MCF 10A (cell line): ENCODE results near the gene PDCD1LG2. TPM values are rescaled to one million over a fixed set of nuclear protein-coding genes. Genes with fewer than 3 reads are reported as not detected.

Source experiments
- BruUV-seq: library from RNA; stranded (reverse); fragments of 400-500 nt; replicated peaks from 2 replicates; lab custom pipeline; 2021; lab: Mats Ljungman, UMichigan
- CTCF ChIA-PET: fragments of 300-600 bp; sonication (Branson Sonifier 250); formaldehyde crosslinking; extraction: SDS; loops from one replicate; lab custom pipeline; 2021; ENCODE audit warnings: antibody characterized with exemption, inconsistent platforms; lab: Yijun Ruan, JAX
- POLR2A ChIA-PET: fragments of 300-600, 350-650 bp; sonication (Branson Sonifier 250); formaldehyde crosslinking; extraction: SDS; loops from one replicate; lab custom pipeline; 2020; ENCODE audit warnings: antibody characterized with exemption, inconsistent platforms; lab: Yijun Ruan, JAX
- DNase-seq: peaks from one replicate; pipeline ENCODE4 v3.0.0-alpha.2; 2018; ENCODE audit not compliant: unreplicated experiment
- H3K27ac Mint-ChIP-seq: one replicate; pipeline ENCODE4 v1.8.0; 2022; ENCODE audit warnings: mild to moderate bottlenecking, low read depth, mixed read lengths; ENCODE audit not compliant: unreplicated experiment
- H3K27me3 Mint-ChIP-seq: one replicate; pipeline ENCODE4 v1.8.0; 2022; ENCODE audit warnings: mixed read lengths; ENCODE audit not compliant: insufficient read depth, unreplicated experiment
- H3K36me3 Mint-ChIP-seq: one replicate; pipeline ENCODE4 v1.8.0; 2022; ENCODE audit warnings: mild to moderate bottlenecking, moderate library complexity, mixed read lengths; ENCODE audit not compliant: insufficient read depth, unreplicated experiment
- H3K4me1 Mint-ChIP-seq: one replicate; pipeline ENCODE4 v1.8.0; 2022; ENCODE audit warnings: mixed read lengths; ENCODE audit not compliant: insufficient read depth, unreplicated experiment
- H3K4me3 Mint-ChIP-seq: one replicate; pipeline ENCODE4 v1.8.0; 2022; ENCODE audit warnings: mild to moderate bottlenecking, moderate library complexity, mixed read lengths; ENCODE audit not compliant: unreplicated experiment
- H3K9me3 Mint-ChIP-seq: one replicate; pipeline ENCODE4 v1.8.0; 2022; ENCODE audit warnings: mixed read lengths; ENCODE audit not compliant: unreplicated experiment
- CTCF ChIP-seq: fragments of 200-600 bp; IDR thresholded peaks from one replicate; pipeline ENCODE4 v1.8.0; 2022; ENCODE audit warnings: antibody characterized with exemption, mild to moderate bottlenecking; ENCODE audit not compliant: unreplicated experiment
- intact Hi-C: fragments of 100-400 bp; cut with micrococcal nuclease; formaldehyde crosslinking; loops from 2 replicates; pipeline ENCODE4 v1.14.1; 2022
- total RNA-seq: library from RNA; stranded (reverse); gene quantifications from 2 replicates; pipeline ENCODE4 v1.2.3, GENCODE V29; 2022

PDCD1LG2 gene
- total RNA-seq, 1 experiment from 2014 or later: 1.8 TPM

- peaks cover 39% of the 10 kb centered on the region for H3K4me1 Mint-ChIP-seq
- H3K27ac Mint-ChIP-seq: no peak overlapping the region
- H3K27me3 Mint-ChIP-seq: no peaks in the 10 kb centered on the region
- BruUV-seq: no TSS peak
- POLR2A ChIA-PET: no interaction called here
- intact Hi-C loops: loop anchor here (5.0 kb wide), 1 partner anchor 38 kb away; no protein-coding TSS in a partner anchor
- TF ChIP-seq CTCF: no peak
- no peaks in the 10 kb centered on the region for H3K36me3 Mint-ChIP-seq
- no peaks in the 10 kb centered on the region for H3K9me3 Mint-ChIP-seq
- DNase-seq: no peak
- H3K4me3 Mint-ChIP-seq: no peak overlapping the region
- CTCF ChIA-PET: no interaction called here
These were observed 3.8 kb downstream of the PDCD1LG2 start for GRCh38 chr9:5513966-5514616.

DNA sequence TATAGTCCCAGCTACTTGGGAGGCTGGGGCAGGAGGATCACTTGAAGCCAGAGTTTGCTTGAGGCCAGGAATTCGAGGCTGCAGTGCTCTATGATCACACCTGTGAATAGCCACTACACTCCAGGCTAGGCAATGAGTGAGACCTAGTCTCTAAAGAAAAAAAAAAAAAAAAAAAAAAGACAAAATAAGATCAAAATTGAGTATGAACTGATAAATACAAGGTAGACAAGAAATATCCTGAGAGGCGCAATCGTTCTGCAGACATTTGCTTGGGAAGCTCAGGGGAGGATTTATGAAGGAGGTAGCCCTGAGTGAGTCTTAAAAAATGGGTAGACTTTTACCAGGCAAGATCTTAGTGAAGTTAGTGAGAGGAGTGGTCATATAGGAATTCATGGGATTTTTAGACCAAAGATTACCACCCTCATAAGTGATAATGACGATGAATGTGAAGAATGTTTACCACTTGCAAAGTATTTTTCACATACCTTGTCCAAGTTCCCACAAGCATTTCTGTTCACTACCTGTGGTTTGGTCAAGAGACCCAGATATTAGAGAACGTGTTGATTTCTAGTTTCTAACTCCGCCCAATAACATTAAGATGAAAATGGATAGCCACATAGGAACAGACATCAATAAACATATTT lies 4.4 kb downstream of the PDCD1LG2 start:
- no peak overlapping the region for H3K27ac Mint-ChIP-seq
- H3K36me3 Mint-ChIP-seq: no peaks in the 10 kb centered on the region
- TF ChIP-seq CTCF: no peak
- intact Hi-C loops: loop anchor here (5.0 kb wide), 1 partner anchor 38 kb away; no protein-coding TSS in a partner anchor
- H3K4me3 Mint-ChIP-seq: no peak overlapping the region
- ChIA-PET CTCF (interaction anchor here (0.6 kb wide), 1 partner anchor 20 kb away, joined by 5 read pairs; no protein-coding TSS in a partner anchor), POLR2A (no interaction called here)
- no peak for DNase-seq
- no peaks in the 10 kb centered on the region for H3K27me3 Mint-ChIP-seq
- H3K9me3 Mint-ChIP-seq: no peaks in the 10 kb centered on the region
- BruUV-seq: no TSS peak
- peaks cover 33% of the 10 kb centered on the region for H3K4me1 Mint-ChIP-seq

- H3K27ac Mint-ChIP-seq: no peak overlapping the region
- POLR2A ChIA-PET: interaction anchor here (0.6 kb wide), 1 partner anchor 726 kb away, joined by 3 read pairs; no protein-coding TSS in a partner anchor
- H3K4me3 Mint-ChIP-seq: no peak overlapping the region
- no peaks in the 10 kb centered on the region for H3K9me3 Mint-ChIP-seq
- H3K4me1 Mint-ChIP-seq: peaks cover 28% of the 10 kb centered on the region
- no peak for DNase-seq
- H3K27me3 Mint-ChIP-seq: no peaks in the 10 kb centered on the region
- TF ChIP-seq CTCF: no peak
- intact Hi-C loops: no loop called here
- BruUV-seq: no TSS peak
- CTCF ChIA-PET: interaction anchor here (0.6 to 1.1 kb wide), 2 partner anchors 20 to 329 kb away, joined by 3 to 5 read pairs; no protein-coding TSS in a partner anchor
- H3K36me3 Mint-ChIP-seq: no peaks in the 10 kb centered on the region
These were observed 4.9 kb downstream of the PDCD1LG2 start for GRCh38 chr9:5515261-5515650.

DNA sequence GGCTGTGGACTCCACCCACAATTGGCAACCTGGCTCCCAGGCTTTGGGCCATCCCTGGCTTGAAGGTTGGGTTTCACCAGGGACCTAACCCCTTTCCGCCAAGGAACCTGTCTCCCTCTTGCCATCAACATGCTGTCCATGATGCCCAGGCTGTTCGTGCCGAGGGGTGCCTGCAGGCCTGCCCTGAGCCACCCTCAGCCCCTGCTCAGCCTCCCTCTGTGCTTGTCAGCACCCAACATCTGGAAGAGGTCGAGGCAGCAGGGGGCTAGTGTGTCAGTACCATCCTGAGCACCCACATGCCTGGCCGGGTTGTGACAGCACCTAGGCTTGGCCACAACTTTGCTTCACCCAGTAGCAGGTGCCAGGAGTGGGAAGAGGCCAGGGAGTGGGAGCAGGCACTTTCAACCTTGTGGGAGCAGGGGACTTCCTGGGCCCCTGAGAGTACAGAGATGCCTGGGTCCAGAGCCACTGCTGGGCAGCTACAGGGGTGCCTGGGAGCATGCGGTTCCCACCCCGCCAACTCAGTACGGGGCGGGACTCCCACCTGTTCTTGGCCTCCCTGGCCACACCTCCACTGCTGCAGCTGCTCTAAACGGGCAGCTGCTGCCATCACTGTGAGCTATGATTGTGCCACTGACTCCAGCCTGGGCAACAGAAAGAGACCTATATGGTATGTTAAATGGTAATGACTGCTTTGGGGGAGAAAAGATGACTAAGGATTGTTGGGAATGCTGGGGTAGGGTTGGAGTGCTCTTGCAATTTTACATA lies 6.3 kb downstream of the PDCD1LG2 start:
- no TSS peak for BruUV-seq
- no peaks in the 10 kb centered on the region for H3K27me3 Mint-ChIP-seq
- intact Hi-C loops: no loop called here
- H3K36me3 Mint-ChIP-seq: no peaks in the 10 kb centered on the region
- H3K4me1 Mint-ChIP-seq: peaks cover 14% of the 10 kb centered on the region
- POLR2A ChIA-PET: no interaction called here
- no peak overlapping the region for H3K27ac Mint-ChIP-seq
- no peak for TF ChIP-seq CTCF
- CTCF ChIA-PET: interaction anchor here (1.1 kb wide), 1 partner anchor 331 kb away, joined by 3 read pairs; no protein-coding TSS in a partner anchor
- no peak overlapping the region for H3K4me3 Mint-ChIP-seq
- no peaks in the 10 kb centered on the region for H3K9me3 Mint-ChIP-seq
- no peak for DNase-seq
